DOHH2 (cell line): ENCODE data around the gene UTS2B.

Experiments
- H3F3A ChIP-seq: fragments of 200-600 bp; sonication (generic), shearing (Covaris generic); 2 replicates; pipeline ENCODE4 v1.6.0; 2016; ENCODE audit warnings: antibody characterized with exemption, mild to moderate bottlenecking; ENCODE audit not compliant: control insufficient read depth, insufficient read depth
- H3K27ac ChIP-seq: fragments of 200-600 bp; sonication (generic); 2 replicates; pipeline ENCODE4 v1.5.1; 2014; ENCODE audit warnings: low read depth, mild to moderate bottlenecking, low read length, moderate library complexity
- H3K27me3 ChIP-seq: fragments of 200-600 bp; sonication (generic); 2 replicates; pipeline ENCODE4 v1.6.1; 2014; ENCODE audit warnings: mild to moderate bottlenecking, low read length, mixed read lengths; ENCODE audit not compliant: control insufficient read depth
- H3K36me3 ChIP-seq: fragments of 200-600 bp; sonication (generic); 2 replicates; pipeline ENCODE4 v1.6.1; 2014; ENCODE audit warnings: mild to moderate bottlenecking, low read length, moderate library complexity, mixed read lengths; ENCODE audit not compliant: control insufficient read depth
- H3K4me1 ChIP-seq: fragments of 200-600 bp; sonication (generic); 2 replicates; pipeline ENCODE4 v1.6.1; 2014; ENCODE audit warnings: mild to moderate bottlenecking, low read length, mixed read lengths; ENCODE audit not compliant: control insufficient read depth
- H3K4me2 ChIP-seq: fragments of 200-600 bp; sonication (generic); 2 replicates; pipeline ENCODE4 v1.6.0; 2014; ENCODE audit warnings: mild to moderate bottlenecking, low read length, moderate library complexity
- H3K4me3 ChIP-seq: fragments of 200-600 bp; sonication (generic); 2 replicates; pipeline ENCODE4 v1.5.1; 2014; ENCODE audit warnings: mild to moderate bottlenecking, low read length, mixed read lengths
- H3K79me2 ChIP-seq: fragments of 200-600 bp; sonication (generic); 2 replicates; pipeline ENCODE4 v1.6.1; 2014; ENCODE audit warnings: mild to moderate bottlenecking, low read length, mixed read lengths; ENCODE audit not compliant: control insufficient read depth
- H3K9me2 ChIP-seq: fragments of 200-600 bp; sonication (generic); replicated peaks from 2 replicates; pipeline ENCODE4 v1.6.1; 2014; ENCODE audit warnings: mild to moderate bottlenecking, low read length, mixed read lengths; ENCODE audit not compliant: control insufficient read depth
- H3K9me3 ChIP-seq: fragments of 200-600 bp; sonication (generic); 2 replicates; pipeline ENCODE4 v1.6.1; 2014; ENCODE audit warnings: antibody characterized with exemption, low read length, mixed read lengths; ENCODE audit not compliant: control insufficient read depth, insufficient read depth
- H4K20me1 ChIP-seq: fragments of 200-600 bp; sonication (generic); 2 replicates; pipeline ENCODE4 v1.6.0; 2014; ENCODE audit warnings: low read depth, mild to moderate bottlenecking, antibody characterized with exemption, low read length, moderate library complexity; ENCODE audit not compliant: control insufficient read depth, insufficient read depth
- EZH2phosphoT487 ChIP-seq: fragments of 200-600 bp; sonication (generic); IDR thresholded peaks from 2 replicates; pipeline ENCODE4 v1.6.1; 2017; ENCODE audit warnings: borderline replicate concordance, mild to moderate bottlenecking, antibody characterized with exemption, low read length, moderate library complexity, mixed read lengths
- TF ChIP-seq, protein P1 (sequence below): fragments of 200-600 bp; sonication (generic); IDR thresholded peaks from one replicate; pipeline ENCODE4 v1.5.1; 2014; ENCODE audit warnings: antibody characterized with exemption, mild to moderate bottlenecking, low read depth, low read length; ENCODE audit not compliant: poor library complexity, severe bottlenecking

UTS2B gene

DNA sequence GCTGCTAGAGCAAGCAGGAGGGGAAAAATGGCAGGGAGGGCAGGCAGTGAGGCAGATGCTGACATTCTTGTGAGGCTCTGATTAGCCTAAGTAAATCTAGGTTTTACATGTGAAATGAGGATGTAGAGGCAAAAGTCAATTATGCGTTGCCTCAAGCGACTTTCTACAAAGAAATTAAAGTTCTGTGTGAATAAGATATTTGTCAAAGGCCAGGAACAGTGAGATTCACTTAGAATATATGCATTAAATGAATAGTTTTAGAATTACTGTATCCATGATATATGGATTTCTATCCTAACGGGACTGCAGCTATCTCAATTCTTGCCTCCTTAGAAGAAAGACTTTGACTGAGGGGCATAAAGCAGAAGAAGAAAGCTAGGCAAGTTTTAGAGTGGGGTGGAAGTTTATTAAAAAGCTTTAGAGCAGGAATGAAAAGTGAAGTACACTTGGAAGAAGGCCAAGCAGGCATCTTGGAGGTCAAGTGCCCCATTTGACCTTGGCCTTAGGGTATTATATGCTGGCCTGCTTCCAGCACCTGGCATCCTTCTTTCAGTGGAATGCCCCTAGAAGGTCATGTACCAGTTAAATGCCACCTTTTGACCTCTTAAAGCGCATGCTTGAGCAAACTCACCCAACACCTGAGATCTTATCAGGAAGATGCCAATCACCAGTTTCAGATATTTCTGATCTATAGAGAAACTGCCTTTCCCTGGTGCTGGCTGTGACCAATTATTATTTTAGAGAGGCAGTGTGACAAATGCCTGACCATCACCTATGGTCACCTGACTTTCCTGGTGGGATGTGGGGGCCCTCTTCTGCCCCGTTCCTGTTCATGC is 93.1 kb downstream of the UTS2B start:
- TF ChIP-seq, protein P1, sequence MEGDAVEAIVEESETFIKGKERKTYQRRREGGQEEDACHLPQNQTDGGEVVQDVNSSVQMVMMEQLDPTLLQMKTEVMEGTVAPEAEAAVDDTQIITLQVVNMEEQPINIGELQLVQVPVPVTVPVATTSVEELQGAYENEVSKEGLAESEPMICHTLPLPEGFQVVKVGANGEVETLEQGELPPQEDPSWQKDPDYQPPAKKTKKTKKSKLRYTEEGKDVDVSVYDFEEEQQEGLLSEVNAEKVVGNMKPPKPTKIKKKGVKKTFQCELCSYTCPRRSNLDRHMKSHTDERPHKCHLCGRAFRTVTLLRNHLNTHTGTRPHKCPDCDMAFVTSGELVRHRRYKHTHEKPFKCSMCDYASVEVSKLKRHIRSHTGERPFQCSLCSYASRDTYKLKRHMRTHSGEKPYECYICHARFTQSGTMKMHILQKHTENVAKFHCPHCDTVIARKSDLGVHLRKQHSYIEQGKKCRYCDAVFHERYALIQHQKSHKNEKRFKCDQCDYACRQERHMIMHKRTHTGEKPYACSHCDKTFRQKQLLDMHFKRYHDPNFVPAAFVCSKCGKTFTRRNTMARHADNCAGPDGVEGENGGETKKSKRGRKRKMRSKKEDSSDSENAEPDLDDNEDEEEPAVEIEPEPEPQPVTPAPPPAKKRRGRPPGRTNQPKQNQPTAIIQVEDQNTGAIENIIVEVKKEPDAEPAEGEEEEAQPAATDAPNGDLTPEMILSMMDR = no peak
- TF ChIP-seq EZH2phosphoT487 = no peak
- H3K36me3 ChIP-seq = no peaks in the 10 kb centered on the region
- no peaks in the 10 kb centered on the region for H3K9me3 ChIP-seq
- no peak overlapping the region for H3K4me2 ChIP-seq
- H3K27me3 ChIP-seq = no peaks in the 10 kb centered on the region
- no peaks in the 10 kb centered on the region for H3K9me2 ChIP-seq
- H3K4me1 ChIP-seq = peaks cover 7% of the 10 kb centered on the region; the same call in 1 of the 2 replicates
- no peak overlapping the region for H3K4me3 ChIP-seq
- no peaks in the 10 kb centered on the region for H3K79me2 ChIP-seq
- no peaks in the 10 kb centered on the region for H4K20me1 ChIP-seq
- no peaks in the 10 kb centered on the region for H3F3A ChIP-seq
- H3K27ac ChIP-seq = no peak overlapping the region

DNA sequence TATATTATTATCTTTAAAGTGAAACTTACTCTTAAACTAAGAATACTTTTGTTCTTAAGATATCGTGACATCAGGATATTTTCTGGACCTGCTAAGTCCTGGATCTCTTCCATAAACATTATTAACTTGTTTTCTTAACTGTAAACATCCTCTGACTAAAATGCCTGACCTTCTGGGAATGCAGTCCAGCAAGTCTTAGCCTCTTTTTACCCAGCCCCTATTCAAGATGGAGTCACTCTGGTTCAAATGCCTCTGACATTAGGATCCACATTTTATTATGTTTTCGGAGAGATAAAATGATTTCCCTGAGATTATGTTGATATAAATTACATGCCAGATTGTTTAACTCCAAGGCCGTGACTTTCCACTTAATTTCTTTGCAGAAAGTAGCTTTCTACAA is 93.7 kb downstream of the UTS2B start:
- TF ChIP-seq EZH2phosphoT487 = no peak
- TF ChIP-seq, protein P1 = no peak
- H3K79me2 ChIP-seq = no peaks in the 10 kb centered on the region
- no peaks in the 10 kb centered on the region for H3K9me3 ChIP-seq
- H3K9me2 ChIP-seq = no peaks in the 10 kb centered on the region
- no peaks in the 10 kb centered on the region for H3F3A ChIP-seq
- H3K27me3 ChIP-seq = no peaks in the 10 kb centered on the region
- H3K27ac ChIP-seq = no peak overlapping the region
- peaks cover 7% of the 10 kb centered on the region; the same call in 1 of the 2 replicates for H3K4me1 ChIP-seq
- H3K4me2 ChIP-seq = no peak overlapping the region
- no peaks in the 10 kb centered on the region for H3K36me3 ChIP-seq
- no peaks in the 10 kb centered on the region for H4K20me1 ChIP-seq
- H3K4me3 ChIP-seq = no peak overlapping the region

DNA sequence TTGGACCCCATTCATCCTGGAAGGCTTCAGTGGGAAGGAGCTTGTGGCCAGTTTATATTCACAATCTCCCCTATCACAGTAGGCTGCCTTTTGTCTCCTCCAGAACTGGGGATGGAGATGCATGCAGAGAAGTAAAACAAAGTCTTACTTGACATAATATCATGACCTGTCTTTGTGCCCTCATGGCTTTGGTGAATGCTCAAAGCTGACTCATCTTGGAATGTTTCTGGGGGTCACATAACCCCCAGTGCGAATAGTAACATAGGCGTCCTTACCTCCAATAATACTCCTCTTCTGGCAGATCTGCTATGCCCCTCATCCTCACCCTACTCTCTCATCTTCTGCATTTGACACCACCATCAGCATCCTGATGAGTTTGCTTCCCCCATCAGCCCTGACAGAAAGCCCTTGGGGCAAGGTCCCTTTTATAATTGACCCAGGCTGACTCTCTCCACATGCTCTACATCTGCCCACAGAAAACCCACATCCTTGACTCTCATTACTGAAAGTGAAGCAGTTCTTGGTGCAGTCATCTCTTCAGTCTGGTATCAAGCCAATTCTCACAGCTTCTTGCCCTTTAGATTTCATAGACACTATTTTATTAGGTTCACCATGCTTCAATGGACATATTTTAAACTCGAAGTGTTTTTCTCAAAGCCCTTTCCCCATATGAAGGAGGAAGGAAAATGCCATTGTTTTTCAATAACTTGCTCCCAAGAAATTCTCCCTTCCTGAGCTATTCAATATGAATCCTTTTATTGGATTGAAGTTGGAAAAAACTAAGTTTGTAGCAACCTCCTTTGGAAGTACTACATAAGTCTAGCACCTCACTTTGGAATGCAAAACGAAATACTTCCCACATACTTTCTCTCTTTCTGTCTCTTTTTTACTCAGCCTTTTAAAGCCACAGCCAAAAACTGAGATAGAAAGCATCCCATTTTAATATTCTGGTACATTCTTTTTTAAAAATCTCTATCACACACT is 94.7 kb downstream of the UTS2B start:
- no peaks in the 10 kb centered on the region for H3F3A ChIP-seq
- no peaks in the 10 kb centered on the region for H3K9me2 ChIP-seq
- H3K4me2 ChIP-seq = no peak overlapping the region

More for the DNA sequence above, 94.7 kb downstream of the UTS2B start:
- no peaks in the 10 kb centered on the region for H3K9me3 ChIP-seq
- TF ChIP-seq, protein P1 = no peak
- TF ChIP-seq EZH2phosphoT487 = no peak
- no peak overlapping the region for H3K4me3 ChIP-seq
- H3K27me3 ChIP-seq = no peaks in the 10 kb centered on the region
- no peaks in the 10 kb centered on the region for H4K20me1 ChIP-seq
- no peaks in the 10 kb centered on the region for H3K36me3 ChIP-seq
- peaks cover 7% of the 10 kb centered on the region; the same call in 1 of the 2 replicates for H3K4me1 ChIP-seq
- H3K27ac ChIP-seq = no peak overlapping the region
- no peaks in the 10 kb centered on the region for H3K79me2 ChIP-seq
